SH-SY5Y (cell line): ENCODE data around the gene IL1RAP.

Experiments
- GATA2 ChIP-seq: IDR thresholded peaks from 2 replicates; pipeline ENCODE4 v1.6.1; 2011; ENCODE audit warnings: mild to moderate bottlenecking, low read depth, low read length
- GATA3 ChIP-seq: IDR thresholded peaks from 2 replicates; pipeline ENCODE4 v1.6.1; 2011; ENCODE audit warnings: low read depth, mild to moderate bottlenecking, low read length, moderate library complexity

- TF ChIP-seq GATA3 (no peak), GATA2 (no peak)
Measured at GRCh38 chr3:190624282-190624681, 110.4 kb downstream of the IL1RAP start.
